ENCODE results near the gene MYH11.

DNA sequence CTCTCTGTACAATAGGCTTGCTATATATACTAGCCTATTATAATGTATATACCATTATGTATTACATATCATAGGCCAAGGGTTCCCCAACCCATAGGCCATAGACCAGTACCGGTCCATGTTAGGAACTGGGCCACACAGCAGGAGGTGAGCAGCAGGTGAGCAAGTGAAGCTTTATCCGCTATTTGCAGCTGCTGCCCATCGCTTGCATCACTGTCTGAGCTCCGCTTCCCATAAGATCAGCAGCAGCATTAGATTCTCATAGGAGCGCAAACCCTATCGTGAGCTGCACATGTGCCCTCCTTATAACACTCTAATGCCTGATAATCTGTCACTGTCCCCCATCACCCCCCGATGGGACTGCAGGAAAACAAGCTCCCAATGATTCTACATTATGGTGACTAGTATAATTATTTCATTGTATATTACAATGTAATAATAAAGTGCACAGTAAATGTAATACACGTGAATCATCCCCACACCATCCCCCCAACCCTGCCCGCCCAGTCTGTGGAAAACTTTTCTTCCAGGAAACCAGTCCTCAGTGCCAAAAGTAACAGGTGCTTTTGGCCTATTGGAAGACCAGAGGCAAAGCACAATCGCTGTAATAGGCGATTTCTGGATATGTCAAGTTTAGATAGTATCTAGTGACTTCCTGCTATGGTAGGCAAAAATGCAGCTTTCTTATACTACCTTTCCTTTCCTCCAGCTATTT is 84.1 kb downstream of the MYH11 start:
- TF ChIP-seq CTCF (IDR thresholded peaks at IDR 0.05) (no peak), POLR2A (IDR thresholded peaks at IDR 0.05) (no peak), POLR2AphosphoS5 (IDR thresholded peaks at IDR 0.05) (no peak)

Data from prostate gland (tissue), 2 donors.